Measurements from ENCODE around the gene OMA1.

Gene OMA1

DNA sequence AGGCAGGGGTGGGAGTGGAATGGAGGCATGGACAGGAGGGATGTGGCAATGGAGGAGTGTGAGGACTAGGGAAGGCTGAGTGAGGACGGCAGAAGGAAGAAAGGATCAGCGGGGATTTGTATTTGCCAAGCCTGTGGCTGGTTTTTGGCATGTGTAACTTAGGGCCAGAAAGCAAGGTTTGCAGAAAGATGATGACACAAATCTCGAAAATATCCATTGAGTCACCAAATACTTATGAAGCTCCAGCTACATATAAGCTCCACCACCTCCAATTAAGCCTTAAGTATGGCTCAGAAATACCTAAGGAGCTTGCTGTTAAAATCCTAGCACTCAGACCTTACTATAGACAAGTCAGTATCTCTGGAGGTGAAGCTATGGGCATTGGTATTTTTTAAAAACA is 90.1 kb downstream of the OMA1 start:
- DNase-seq = no peak

DNA sequence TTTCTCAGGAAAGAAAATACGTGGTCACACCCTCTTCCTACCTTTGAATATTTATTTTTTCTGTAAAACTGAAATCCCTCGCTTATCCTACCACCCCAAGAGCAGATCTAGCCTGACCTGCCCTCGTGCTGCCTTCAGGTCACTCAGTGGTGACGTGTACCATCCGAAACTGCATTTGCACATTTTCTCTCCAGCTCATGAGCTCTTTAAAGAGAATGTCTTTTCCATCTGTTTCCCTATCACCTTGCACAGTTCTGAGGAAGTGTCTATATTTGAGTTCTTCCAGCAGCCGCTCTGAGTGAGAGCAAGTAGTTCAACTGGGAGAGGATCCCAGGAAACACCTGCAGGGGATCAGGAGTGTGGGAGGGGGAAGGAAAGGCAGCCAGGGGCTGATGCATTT is 91.7 kb downstream of the OMA1 start:
- no peak for DNase-seq

DNA sequence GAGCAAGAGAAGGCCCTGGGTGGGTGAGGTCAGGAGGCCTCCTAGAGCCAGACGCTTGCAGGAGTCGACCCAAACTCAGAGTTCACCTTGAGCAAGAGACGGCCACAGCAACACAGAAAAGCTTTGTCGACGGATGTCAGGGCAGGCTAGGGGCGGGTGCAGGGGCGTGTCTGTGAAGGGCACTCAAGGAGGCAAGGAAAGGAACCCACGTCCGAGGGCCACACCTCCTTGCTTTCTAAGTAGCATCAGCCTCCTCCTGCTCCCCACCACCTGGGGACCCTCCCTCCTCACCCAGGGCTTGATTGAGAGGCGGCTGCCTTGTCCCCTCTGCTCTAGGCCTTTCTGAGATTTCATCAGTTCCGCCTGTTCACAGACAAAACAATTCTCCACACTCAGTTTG is 92.1 kb downstream of the OMA1 start:
- no peak for DNase-seq

DNA sequence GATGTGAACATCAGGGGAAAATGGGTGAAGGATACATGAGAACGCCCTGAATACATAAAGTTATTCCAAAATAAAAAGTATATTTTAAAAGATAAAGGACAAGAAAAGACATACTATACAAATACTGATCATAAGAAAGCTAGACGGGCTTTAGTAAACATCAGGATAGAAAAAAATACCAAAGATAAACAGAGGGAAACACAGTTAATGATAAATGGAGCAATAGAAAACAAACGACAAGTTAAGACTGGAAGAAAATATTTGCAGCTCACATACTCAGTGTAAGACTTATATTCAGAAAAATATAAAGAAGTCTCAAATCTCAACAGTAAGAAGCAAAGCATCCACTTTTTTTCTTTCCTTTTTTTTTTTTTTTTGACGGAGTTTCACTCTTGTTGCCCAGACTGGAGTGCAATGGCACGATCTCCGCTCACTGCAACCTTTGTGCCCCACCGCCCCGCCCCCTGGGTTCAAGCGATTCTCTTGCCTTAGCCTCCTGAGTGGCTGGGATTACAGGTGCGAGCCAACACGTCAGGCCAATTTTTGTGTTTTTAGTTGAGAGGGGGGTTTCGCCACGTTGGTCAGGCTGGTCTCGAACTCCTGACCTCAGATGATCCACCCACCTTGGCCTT is 94.8 kb downstream of the OMA1 start:
- DNase-seq = no peak

DNA sequence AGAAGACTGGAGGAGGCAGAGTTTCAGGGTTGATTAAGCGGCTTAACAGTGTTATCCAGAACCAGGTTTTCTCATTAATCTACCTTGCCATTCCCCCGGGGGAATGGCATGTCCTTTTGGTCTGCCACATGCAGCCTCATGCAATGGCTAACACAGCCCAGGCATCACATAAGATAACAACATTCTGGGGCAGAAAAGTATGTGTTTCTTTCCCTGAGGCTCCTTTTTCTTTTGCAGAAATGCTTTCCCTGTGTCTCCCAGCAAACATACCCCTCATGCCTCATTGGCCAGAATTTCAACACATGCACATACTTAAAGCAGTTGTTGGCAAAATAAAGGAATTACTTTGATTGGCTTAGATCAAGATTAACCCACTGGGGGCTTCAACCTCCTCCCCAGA is 98.6 kb downstream of the OMA1 start:
- no peak for DNase-seq

DNA sequence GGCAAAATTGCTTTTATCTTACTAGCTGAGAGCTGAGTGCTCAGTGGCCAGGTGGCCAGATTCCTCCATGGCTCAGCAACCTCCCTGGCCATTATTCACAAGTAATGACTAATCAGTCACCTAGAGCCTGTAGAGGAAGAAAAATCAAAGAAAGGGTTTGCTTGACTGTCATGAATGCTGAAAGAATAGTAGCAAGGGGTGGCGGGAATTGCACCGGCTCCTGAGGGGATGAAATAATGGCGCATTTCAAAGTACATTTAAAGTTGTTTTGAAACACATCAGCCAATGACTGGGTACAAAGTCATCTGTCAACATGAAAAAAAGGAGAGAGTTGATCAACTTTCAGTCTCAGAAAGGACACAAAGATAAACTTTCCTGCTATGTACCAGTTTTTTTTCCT is 99.5 kb downstream of the OMA1 start:
- no peak for DNase-seq

DNA sequence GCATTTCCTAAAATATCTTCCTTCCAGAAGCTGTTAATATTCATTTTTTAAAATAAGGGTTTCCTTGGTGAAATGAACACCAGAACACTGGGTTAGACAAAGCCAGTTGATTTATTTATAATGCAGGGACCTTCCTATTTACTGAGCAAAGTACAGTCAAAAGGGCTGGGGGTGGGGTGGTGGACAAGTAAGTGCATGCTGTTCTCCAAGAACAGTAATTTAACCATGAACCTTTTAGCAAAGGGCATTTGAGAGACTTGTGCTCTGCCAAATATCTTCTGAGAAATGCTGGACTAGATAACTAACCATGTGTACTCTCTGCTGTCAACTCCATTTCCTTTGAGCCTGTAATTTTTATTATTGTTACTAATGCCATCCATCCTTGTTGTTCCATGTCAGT is 100.2 kb downstream of the OMA1 start:
- DNase-seq = no peak

DNA sequence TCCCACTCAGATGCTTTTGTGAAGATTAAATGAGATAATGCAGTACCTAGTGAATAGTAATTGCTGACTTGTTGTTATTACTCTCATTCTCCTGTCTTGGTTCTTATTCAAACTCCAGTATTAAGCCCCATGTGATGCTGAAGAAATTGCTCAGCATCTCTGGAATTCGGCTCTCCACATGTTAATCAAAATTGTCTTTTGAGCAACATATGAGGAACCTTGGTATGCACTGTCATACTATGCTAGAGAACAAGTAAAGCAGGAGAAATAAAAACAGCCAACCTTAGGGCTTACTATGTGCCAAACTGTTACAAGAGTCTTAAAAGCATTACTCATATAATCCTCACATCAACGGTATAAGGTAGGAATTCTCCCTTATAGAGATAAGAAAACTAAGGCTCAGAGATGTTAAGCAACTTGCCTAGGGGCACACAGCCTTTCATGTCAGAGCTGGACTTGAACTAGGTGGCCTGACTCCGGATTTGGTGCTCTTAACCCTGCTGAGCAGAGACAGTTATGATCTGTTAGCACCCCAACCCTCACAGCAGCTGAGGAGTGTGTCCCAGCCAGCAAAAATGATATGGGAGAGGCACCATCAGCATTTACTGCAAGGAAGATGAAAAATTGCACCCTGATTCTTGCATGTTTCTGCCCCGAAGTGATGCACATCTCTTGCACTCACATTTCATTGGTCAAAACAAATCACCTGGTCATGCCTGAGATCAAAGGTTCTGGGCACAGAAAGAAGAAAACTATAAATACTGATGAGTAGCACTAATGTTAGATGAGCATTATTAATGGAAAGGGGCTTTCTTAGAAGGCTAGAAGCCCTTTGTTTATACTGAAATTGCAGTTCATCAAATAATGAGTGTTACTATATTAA is 102.3 kb downstream of the OMA1 start:
- no peak for DNase-seq

DNA sequence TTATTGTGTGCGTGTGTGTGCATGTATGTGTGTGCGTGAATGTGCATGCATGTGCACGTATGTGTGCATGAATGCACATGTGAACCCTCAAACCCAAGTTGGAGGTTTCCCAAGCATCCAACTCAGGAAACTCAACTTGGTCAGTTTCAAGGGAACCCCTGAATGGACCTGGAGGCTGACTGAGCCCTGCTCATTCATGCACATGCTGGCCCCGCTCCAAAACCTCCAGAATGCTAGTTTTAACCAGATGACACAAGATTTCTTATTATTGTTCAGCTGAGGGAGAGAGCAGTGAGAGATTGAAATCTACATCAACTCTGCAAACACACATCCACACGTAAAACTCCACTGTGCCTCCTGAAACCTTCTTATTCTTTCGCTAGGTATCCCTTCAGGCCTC is 104.4 kb downstream of the OMA1 start:
- DNase-seq = no peak

DNA sequence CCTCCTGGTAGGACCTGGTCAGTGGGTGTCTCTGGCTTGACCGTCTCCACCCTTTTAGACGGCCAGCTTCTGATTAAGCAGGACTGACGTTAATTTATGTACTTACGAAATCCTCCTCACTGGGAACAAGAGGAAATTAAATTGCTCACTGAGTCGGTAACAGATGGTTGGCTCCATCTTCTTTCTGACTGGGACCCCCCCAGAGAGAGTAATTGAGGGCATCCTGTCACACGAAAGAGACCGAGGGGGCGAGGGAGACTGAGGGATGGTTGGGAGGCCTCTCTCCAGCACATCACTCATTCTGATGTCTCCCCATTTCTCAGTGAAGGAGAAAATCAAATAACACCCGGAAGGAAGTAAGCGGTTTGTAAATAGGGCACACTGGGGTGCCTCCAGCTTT is 104.8 kb downstream of the OMA1 start:
- no peak for DNase-seq

DNA sequence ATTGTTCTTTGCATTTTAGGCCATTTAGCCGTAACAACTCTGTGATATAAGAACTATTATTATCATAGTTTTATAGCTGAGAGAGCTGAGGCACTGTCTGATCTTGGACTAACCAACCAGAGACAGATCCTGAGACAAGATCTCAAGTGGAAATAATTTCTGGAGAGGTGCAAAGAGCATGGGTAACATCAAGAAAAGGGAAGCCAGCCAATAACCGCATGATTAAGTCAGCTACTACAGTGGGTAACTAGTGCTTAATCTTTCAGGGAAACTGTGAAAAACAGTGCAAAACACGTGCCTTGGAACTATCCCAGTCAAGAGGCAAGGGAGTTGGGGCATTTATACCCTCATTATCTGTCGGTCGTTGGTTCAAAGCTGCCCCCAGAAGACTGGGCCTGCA is 105.8 kb downstream of the OMA1 start:
- DNase-seq = no peak

DNA sequence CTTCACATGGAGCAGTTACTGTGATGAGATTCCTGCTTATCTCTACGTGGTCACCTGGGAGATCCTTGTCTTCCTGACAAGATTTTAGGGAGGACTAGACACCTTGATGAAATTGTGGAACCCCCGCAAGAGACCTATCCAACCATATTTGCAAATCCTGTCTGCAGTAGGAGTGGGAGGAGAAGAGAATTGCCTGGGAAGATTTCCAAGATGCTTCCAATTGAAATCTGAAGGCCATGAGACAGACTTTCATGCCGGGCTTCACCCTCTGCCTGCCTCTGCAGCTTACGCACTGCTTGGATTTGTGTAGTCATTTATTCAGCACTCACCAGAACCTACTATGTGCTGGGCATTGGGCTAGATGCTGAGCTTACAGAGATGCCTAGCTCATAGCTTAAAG is 106.6 kb downstream of the OMA1 start:
- DNase-seq = no peak

DNA sequence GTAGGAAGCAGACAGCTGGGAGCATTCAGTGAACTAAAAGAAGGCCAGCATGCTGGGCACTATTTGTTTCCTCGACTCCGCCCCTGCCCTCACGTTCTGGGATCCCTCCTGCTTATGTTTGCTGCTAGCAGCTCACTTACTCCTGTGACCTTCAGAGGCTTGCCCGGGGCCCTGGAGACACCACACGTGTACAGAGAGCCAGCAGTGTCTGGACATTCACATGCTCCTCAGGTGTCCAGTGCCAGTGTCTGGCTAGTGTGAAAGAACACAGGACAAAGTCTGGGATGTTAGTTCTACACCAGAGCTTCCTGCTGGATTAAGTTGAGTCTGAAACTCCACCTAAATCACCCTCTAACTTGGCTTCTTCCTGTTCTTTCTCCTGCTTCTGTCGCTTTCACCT is 108.1 kb downstream of the OMA1 start:
- no peak for DNase-seq

DNA sequence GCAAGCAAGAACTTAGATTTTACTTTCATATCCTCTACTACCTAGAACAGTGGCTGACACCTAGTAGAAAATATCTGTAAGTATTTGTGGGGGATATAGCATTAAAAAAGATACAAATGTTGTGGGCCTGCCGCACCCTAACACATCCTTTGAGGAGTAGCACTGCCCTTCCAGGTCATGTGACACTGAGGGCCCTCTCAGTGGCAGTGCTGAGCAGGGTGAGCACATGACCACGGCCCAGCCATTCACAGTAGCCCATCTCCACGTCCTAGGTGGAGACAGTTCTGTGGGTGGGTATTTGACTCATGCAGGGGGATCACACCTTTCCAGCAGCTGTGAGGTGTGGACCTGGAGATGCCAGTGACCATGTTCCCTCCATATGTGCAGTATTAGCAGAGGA is 108.9 kb downstream of the OMA1 start:
- no peak for DNase-seq

DNA sequence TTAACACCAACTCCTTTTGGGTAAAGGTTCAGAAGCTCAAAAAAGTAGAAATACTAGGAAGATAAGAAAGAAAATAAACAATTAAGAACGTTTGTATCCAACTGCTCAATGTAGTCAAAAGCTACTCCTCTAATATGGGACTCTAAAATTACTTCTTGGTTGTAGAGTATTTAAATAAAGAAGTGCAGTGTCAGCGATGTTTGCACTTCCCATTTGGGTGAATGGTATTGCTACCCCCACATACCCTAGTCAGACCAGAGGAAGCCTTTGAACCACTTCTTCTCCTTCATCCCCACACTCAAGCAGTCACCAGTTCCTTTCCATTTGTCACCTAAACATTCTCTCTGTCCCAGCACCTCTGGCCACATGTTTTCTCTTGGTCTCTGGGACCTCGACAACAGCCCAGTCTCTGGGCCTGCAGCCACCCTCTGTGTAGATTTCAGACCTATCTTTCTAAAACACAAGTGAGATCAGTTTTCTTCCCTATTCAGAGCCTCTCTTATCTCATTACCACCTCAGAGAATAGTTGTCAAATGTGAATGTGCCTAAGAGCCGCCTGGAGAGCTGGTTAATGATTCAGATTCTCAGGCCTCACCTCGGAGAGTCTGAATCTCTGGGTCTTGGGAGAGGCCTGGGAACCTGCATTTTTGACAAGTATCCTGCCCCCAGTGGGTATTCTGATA is 109.8 kb downstream of the OMA1 start:
- DNase-seq = no peak

DNA sequence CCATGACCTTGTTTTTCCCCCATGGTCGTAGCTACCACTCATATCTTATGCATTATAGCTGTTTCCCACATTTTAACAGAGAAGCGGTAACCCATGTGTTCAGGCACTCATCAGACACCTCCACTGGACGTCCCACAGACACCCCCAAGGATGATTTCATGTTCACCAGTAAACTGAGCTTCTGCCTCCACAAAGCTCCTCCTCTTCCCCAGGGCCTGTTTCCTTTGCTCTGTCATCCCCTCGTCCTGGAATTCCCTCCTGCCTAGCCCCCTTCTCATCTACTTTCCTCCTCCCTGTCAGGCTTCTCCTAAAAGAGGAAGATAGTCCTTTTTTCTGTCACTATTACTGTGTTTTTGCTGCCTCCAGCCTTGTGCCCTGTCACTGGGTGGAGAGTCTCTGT is 111.2 kb downstream of the OMA1 start:
- DNase-seq = no peak

DNA sequence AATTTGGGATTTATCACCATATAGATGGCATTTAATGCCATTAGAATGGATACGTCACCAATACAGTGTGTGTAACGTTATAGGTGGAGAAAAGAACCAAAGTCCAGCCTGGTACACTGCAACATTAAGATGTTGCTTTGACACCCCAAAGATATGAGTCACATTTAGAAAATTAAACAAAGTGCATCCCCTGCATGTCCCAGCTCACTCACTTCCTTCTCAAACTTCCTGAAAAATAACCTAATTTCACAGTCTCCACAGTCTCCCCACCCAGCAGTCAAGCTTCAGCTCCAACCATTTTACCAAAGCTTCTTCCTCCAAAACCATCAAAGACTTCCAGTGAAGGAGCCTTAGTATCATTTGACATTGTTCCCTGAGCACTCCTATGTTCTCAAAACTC is 111.9 kb downstream of the OMA1 start:
- no peak for DNase-seq

DNA sequence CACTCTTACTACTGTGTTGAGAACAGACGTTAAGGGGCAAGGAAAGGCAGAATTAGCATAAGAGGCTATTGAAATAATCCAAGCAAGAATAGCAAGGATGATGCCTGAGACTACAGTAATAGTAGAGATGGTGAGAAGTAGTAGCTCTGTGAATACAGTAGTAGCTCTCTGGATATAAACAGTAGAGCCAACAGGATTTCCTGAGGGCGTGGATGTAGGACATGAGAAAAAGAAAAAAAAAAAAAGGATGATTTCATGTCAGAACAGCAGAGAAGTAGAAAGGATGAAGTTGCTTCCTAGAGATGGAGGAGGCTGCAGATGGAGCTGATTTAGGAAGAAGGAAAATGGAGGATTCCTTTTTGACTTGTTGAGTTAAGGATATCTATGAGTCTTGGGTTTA is 112.3 kb downstream of the OMA1 start:
- DNase-seq = no peak

DNA sequence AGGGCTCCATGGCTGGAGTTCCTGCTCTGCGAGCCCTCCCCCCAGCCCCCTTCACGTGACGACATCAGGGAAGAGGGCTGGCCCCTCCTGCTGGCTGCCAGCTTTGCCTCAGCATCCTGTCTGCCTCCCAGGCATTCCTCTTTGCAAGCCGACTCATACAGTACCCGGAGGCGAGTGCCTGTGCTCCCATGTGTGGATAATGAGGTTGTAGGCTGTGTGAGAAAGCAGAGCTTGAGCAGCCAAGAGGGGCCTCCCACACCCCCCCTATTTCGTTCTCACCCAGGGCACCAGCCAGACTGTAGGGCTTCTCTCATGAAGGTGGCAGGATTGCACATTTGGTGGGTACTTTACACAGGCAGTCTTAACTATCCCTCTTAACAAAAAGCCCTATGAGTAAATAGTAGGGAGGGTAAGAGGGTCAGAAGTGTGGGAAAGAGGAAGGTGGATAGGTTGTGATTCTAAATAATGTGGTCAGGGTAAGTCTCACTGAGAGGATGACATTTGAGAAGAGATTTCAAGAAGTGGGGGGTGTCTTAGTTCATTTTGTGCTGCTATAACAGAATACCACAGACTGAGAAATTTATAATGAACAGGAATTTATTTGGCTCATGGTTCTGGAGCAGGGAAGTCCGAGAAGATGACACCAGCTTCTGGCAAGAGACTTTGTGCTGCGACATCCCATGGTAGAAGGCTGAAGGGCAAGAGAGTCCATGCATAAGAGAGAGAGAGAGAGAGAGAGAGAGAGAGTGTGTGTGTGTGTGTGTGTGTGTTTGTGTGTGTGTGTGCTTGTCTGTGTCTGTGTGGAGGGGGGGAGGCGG is 113.5 kb downstream of the OMA1 start:
- DNase-seq = no peak

DNA sequence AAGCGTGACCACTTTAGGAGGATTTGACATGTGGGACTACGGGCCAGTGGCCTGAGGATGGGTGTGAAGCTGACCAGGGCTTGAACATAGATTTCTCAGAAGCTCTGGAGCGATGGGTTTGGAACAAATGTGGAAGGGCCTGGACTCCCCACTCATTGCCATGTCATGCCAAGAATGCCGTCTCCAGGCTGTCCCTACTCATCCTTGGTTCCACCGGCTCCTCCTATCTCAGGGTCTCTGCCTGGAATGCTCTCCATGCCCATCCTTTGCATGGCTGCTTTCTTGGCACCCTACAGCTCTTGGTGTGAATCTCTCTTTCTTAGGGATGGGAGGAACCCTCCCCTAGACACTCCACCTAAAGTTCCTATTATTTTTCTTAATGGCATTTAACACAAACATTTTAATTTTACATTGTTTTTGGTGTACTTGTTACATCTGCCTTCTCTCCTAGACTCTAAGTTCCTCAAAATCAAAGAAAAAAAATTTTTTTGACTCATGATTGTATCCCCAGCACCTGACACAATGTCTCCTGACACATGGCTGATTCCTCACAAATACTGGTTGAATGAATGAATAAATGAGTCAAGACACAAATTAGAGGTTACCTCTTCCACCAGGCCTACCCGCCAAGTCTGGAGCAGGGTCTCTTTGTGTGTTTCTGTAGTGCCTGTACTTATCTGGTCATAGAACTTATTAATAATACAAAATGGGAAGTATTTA is 114.5 kb downstream of the OMA1 start:
- no peak for DNase-seq

Data from stimulated activated CD8-positive, alpha-beta memory T cell treated with anti-CD3 and anti-CD28 coated beads, Interleukin-4, amount 100 ng/mL, for 48 hours (primary cell).